Activated B cell treated with CpG ODN at 0.5 μM for 24 hours (primary cell): Measurements from ENCODE around the gene GNG7. TPM values are rescaled to one million over a fixed set of nuclear protein-coding genes. Genes with fewer than 3 reads are reported as not detected.

Source experiments
- ATAC-seq: fragments of 200-7000 bp; cut with Tn5 transposase; one replicate; pipeline ENCODE4 v1.10.0; 2021; ENCODE audit warnings: low read depth, mild to moderate bottlenecking, moderate library complexity
- CTCF ChIA-PET: fragments of 350-600 bp; sonication (Branson Sonifier 250); formaldehyde crosslinking; loops from one replicate; lab custom pipeline; 2021; ENCODE audit warnings: antibody characterized with exemption; lab: Charles Lee
- POLR2A ChIA-PET: fragments of 350-600 bp; sonication (Branson Sonifier 250); formaldehyde crosslinking; loops from one replicate; lab custom pipeline; 2021; ENCODE audit warnings: antibody characterized with exemption; lab: Charles Lee
- DNase-seq: peaks from one replicate; pipeline ENCODE4 v3.0.0; 2022
- H3K27ac Mint-ChIP-seq: one replicate; pipeline ENCODE4 v1.8.0; 2020; ENCODE audit warnings: mixed read lengths
- H3K27me3 Mint-ChIP-seq: one replicate; pipeline ENCODE4 v1.8.0; 2021; ENCODE audit warnings: mixed read lengths
- H3K36me3 Mint-ChIP-seq: one replicate; pipeline ENCODE4 v1.8.0; 2021; ENCODE audit warnings: low read depth, mixed read lengths
- H3K4me1 Mint-ChIP-seq: one replicate; pipeline ENCODE4 v1.8.0; 2021; ENCODE audit warnings: mixed read lengths
- H3K4me3 Mint-ChIP-seq: one replicate; pipeline ENCODE4 v1.8.0; 2020; ENCODE audit warnings: mild to moderate bottlenecking, mixed read lengths
- H3K9me3 Mint-ChIP-seq: one replicate; pipeline ENCODE4 v1.8.0; 2020; ENCODE audit warnings: mixed read lengths
- CTCF ChIP-seq: fragments of 200-600 bp; IDR thresholded peaks from one replicate; pipeline ENCODE4 v1.8.0; 2022; ENCODE audit warnings: antibody characterized with exemption, mild to moderate bottlenecking
- intact Hi-C: fragments of 100-400 bp; cut with micrococcal nuclease; formaldehyde crosslinking; loops from one replicate; pipeline ENCODE4 v1.15.1; 2024
- total RNA-seq: library from RNA; stranded (reverse); gene quantifications from 2 replicates; pipeline ENCODE4 v1.2.3, GENCODE V29; 2022

Gene GNG7
- total RNA-seq, 1 donor from 2014 or later, result 35.4 TPM

- no peak for TF ChIP-seq CTCF
- ChIA-PET CTCF (no interaction called here), POLR2A (interaction anchor here (0.6 kb wide), 2 partner anchors 83 to 802 kb away, joined by 3 to 20 read pairs; no protein-coding TSS in a partner anchor)
- Mint-ChIP-seq H3K36me3 (no peaks in the 10 kb centered on the region), H3K9me3 (no peaks in the 10 kb centered on the region), H3K4me1 (peaks cover 20% of the 10 kb centered on the region), H3K27me3 (peaks cover 5% of the 10 kb centered on the region), H3K4me3 (no peak overlapping the region), H3K27ac (no peak overlapping the region)
- DNase-seq, result no peak
- intact Hi-C loops, result no loop called here
- no peak for ATAC-seq
These were observed 41.6 kb upstream of the GNG7 start for GRCh38 chr19:2744113-2744512.

DNA sequence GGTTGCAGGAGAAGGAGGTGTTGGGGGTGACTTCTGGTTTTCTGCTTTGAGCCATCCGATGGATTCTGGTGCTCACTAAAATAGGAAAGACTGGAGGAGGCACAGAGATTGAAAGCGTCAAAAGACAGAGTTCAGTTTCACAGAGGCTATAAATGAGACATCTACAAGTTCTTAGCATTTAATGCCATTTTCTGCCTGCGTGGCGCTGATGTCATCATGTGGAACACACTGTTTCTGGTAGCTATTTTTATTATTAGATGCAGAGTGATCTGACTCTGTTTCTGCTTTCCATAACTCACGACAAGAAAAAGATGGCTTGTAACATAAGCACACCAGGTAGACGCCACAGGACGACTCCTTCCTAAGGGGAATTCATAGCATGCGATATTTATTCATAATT is 40.6 kb upstream of the GNG7 start:
- ChIA-PET POLR2A (interaction anchor here (0.7 kb wide), 1 partner anchor 45 kb away, joined by 3 read pairs; no protein-coding TSS in a partner anchor), CTCF (no interaction called here)
- TF ChIP-seq CTCF, result no peak
- no peak for ATAC-seq
- intact Hi-C loops, result no loop called here
- H3K9me3 Mint-ChIP-seq, result no peaks in the 10 kb centered on the region
- H3K4me3 Mint-ChIP-seq, result no peak overlapping the region
- H3K27ac Mint-ChIP-seq, result no peak overlapping the region
- H3K4me1 Mint-ChIP-seq, result peaks cover 23% of the 10 kb centered on the region
- no peak for DNase-seq
- peaks cover 4% of the 10 kb centered on the region for H3K36me3 Mint-ChIP-seq
- peaks cover 5% of the 10 kb centered on the region for H3K27me3 Mint-ChIP-seq

GRCh38 chr19:2740314-2740656 is 37.8 kb upstream of the GNG7 start:
- CTCF ChIA-PET, result interaction anchor here (1.2 kb wide), 1 partner anchor 35 kb away, joined by 3 read pairs; no protein-coding TSS in a partner anchor
- Mint-ChIP-seq H3K27ac (no peak overlapping the region), H3K9me3 (no peaks in the 10 kb centered on the region), H3K4me3 (peak overlapping the region; percentile 88), H3K27me3 (peaks cover 3% of the 10 kb centered on the region), H3K36me3 (peaks cover 26% of the 10 kb centered on the region), H3K4me1 (peaks cover 23% of the 10 kb centered on the region)
- POLR2A ChIA-PET, result interaction anchor here (1.0 to 1.4 kb wide), 3 partner anchors 37 to 62 kb away, joined by 3 to 7 read pairs (median 4); partner anchors contain the start of genes GNG7 and THOP1
- DNase-seq (no peak), ATAC-seq (no peak)
- TF ChIP-seq CTCF, result no peak
- intact Hi-C loops, result loop anchor here (1.0 to 2.0 kb wide), 5 partner anchors 19 to 75 kb away; partner anchors contain the start of genes DIRAS1, GNG7 and SGTA

GRCh38 chr19:2739602-2740313 is 37.3 kb upstream of the GNG7 start, which contains the start of gene SLC39A3:
SLC39A3 (minus strand) TSS chr19:2740017; CDS start chr19:2737257, 2,760 bp downstream.
- H3K27ac Mint-ChIP-seq, result peak within 1 kb of the TSS; percentile 65
- ChIA-PET POLR2A (interaction anchor here (0.8 to 1.5 kb wide), 9 partner anchors 14 to 103 kb away, joined by 3 to 11 read pairs (median 4); partner anchors contain the start of genes GNG7 and THOP1), CTCF (interaction anchor here (1.0 to 1.5 kb wide), 4 partner anchors 10 to 103 kb away, joined by 3 to 5 read pairs (median 4); no protein-coding TSS in a partner anchor)
- H3K27me3 Mint-ChIP-seq, result peaks cover 3% of the 10 kb centered on the region
- DNase-seq (peak; percentile 94), ATAC-seq (peak; percentile 100)
- peaks cover 31% of the 10 kb centered on the region for H3K36me3 Mint-ChIP-seq
- H3K9me3 Mint-ChIP-seq, result no peaks in the 10 kb centered on the region
- no peak for TF ChIP-seq CTCF
- H3K4me1 Mint-ChIP-seq, result peaks cover 28% of the 10 kb centered on the region
- peak within 1 kb of the TSS; percentile 88 for H3K4me3 Mint-ChIP-seq
- intact Hi-C loops, result loop anchor here (1.0 to 2.0 kb wide), 5 partner anchors 19 to 75 kb away; partner anchors contain the start of genes DIRAS1, GNG7 and SGTA
